PC-9 (cell line): Measurements from ENCODE around the gene RAB22A. TPM values are rescaled to one million over a fixed set of nuclear protein-coding genes. Genes with fewer than 3 reads are reported as not detected.
"Not testable (repeated sequence)": the region's sequence is repeated elsewhere in the genome, so short reads cannot be mapped to it uniquely, and the experiment has no call there.

Source experiments
- BruUV-seq: library from RNA; stranded (reverse); fragments of 400-500 nt; replicated peaks from 2 replicates; lab custom pipeline; 2021; lab: Mats Ljungman, UMichigan
- CTCF ChIA-PET: fragments of 300-600 bp; sonication (Branson Sonifier 250); formaldehyde crosslinking; loops from one replicate; lab custom pipeline; 2022; ENCODE audit warnings: antibody characterized with exemption; lab: Charles Lee
- POLR2A ChIA-PET: fragments of 300-600 bp; sonication (Branson Sonifier 250); formaldehyde crosslinking; loops from one replicate; lab custom pipeline; 2022; ENCODE audit warnings: antibody characterized with exemption; ENCODE audit not compliant: unreplicated experiment; lab: Charles Lee
- DNase-seq, 2 experiments: peaks; one replicate each; pipeline versions ENCODE4 v3.0.0 to v3.0.0-alpha.2; 2015 to 2022; ENCODE audit warnings: mixed read lengths in 1 of 2
- H2AFZ ChIP-seq: fragments of 200-600 bp; sonication (generic); 2 replicates; pipeline ENCODE4 v1.8.1; 2017; ENCODE audit warnings: antibody characterized with exemption
- H3F3A ChIP-seq: fragments of 200-600 bp; sonication (generic); 2 replicates; pipeline ENCODE4 v1.8.1; 2017; ENCODE audit warnings: antibody characterized with exemption, mild to moderate bottlenecking, low read depth; ENCODE audit not compliant: insufficient read depth
- H3K27ac ChIP-seq: fragments of 200-600 bp; sonication (generic); 2 replicates; pipeline ENCODE4 v1.6.1; 2016; ENCODE audit warnings: mixed run types
- H3K27me3 ChIP-seq: fragments of 200-600 bp; sonication (generic); 2 replicates; pipeline ENCODE4 v1.6.1; 2016; ENCODE audit warnings: low read depth, mixed run types; ENCODE audit not compliant: insufficient read depth
- H3K36me3 ChIP-seq: fragments of 200-600 bp; sonication (generic); 2 replicates; pipeline ENCODE4 v1.6.1; 2016; ENCODE audit warnings: low read depth, mixed run types
- H3K4me1 ChIP-seq: fragments of 200-600 bp; sonication (generic); replicated peaks from 2 replicates; pipeline ENCODE4 v1.6.1; 2016; ENCODE audit warnings: mixed run types; ENCODE audit not compliant: insufficient read depth
- H3K4me2 ChIP-seq: fragments of 200-600 bp; sonication (generic); 2 replicates; pipeline ENCODE4 v1.6.1; 2017; ENCODE audit warnings: mixed run types
- H3K4me3 ChIP-seq: fragments of 200-600 bp; sonication (generic); 2 replicates; pipeline ENCODE4 v1.6.1; 2016; ENCODE audit warnings: mixed run types
- H3K79me2 ChIP-seq: fragments of 200-600 bp; sonication (generic); 2 replicates; pipeline ENCODE4 v1.6.1; 2017; ENCODE audit warnings: low read depth, mixed run types
- H3K9me2 ChIP-seq: fragments of 200-600 bp; sonication (generic); 2 replicates; pipeline ENCODE4 v1.8.1; 2017; ENCODE audit warnings: mild to moderate bottlenecking; ENCODE audit not compliant: insufficient read depth
- H3K9me3 ChIP-seq: fragments of 200-600 bp; sonication (generic); 2 replicates; pipeline ENCODE4 v1.8.1; 2016; ENCODE audit warnings: low read depth; ENCODE audit not compliant: insufficient read depth
- H4K20me1 ChIP-seq: fragments of 200-600 bp; sonication (generic); 2 replicates; pipeline ENCODE4 v1.8.1; 2017; ENCODE audit not compliant: insufficient read depth
- EZH2 ChIP-seq: fragments of 200-600 bp; sonication (generic); IDR thresholded peaks from 2 replicates; pipeline ENCODE4 v1.8.0; 2017; ENCODE audit warnings: antibody characterized with exemption, low read depth
- intact Hi-C: fragments of 100-400 bp; cut with micrococcal nuclease; formaldehyde crosslinking; loops from one replicate; pipeline ENCODE4 v1.10.0; 2022; ENCODE audit not compliant: unreplicated experiment
- total RNA-seq: library from RNA; stranded (reverse); gene quantifications from 2 replicates; pipeline ENCODE4 v1.2.3, GENCODE V29; 2021
- TF ChIP-seq, protein P1 (sequence below): fragments of 200-600 bp; sonication (generic); conservative IDR thresholded peaks from 2 replicates; pipeline ENCODE4 v1.6.1; 2017; ENCODE audit warnings: mixed run types, antibody characterized with exemption, mild to moderate bottlenecking, moderate library complexity

Gene RAB22A
- total RNA-seq, 1 experiment from 2014 or later = 28.9 TPM

DNA sequence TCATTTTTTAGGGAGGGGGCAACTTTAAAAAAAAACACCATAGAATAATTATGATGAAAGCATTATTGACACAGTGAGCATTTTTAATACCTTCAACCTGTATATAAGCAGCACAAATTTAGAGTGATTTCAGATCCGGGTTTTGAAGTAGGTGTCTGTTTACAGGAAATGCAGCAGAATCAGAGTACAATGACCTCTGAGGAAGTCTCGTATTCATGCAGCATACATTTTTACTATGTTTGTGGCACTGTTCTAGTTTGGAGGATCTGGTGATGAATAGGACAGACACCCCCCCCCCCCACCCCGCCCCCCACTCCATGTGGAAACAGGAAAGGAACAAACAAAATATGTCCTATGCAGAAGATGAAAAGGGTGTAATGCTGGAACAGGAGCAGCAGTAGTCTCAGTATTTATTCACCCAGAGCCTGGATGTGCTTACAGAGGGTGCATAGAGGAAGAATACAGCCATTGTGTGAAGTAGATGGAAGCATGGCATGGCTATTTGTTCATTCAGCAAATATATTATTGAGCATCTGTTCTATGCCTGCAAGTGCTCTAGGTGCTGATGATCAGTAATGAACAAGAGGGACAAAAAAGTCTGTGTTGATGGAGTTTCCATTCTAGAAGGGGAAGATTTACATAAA lies 99.2 kb downstream of the RAB22A start:
- BruUV-seq = no TSS peak
- Histone ChIP-seq H2AFZ (no peak overlapping the region), H3K27ac (peak overlapping the region; percentile 27), H3K27me3 (no peaks in the 10 kb centered on the region), H3K9me3 (no peaks in the 10 kb centered on the region), H3K4me2 (peak overlapping the region; percentile 4; the same call in 1 of the 2 replicates), H3F3A (peaks cover 14% of the 10 kb centered on the region), H3K79me2 (peaks cover 91% of the 10 kb centered on the region), H3K36me3 (0 out of 2 replicates have a peak, but pooled peaks cover 4% of the 10 kb centered on the region), H4K20me1 (peaks cover 40% of the 10 kb centered on the region), H3K4me3 (no peak overlapping the region), H3K9me2 (no peaks in the 10 kb centered on the region), H3K4me1 (peaks cover 23% of the 10 kb centered on the region)
- TF ChIP-seq, protein P1, sequence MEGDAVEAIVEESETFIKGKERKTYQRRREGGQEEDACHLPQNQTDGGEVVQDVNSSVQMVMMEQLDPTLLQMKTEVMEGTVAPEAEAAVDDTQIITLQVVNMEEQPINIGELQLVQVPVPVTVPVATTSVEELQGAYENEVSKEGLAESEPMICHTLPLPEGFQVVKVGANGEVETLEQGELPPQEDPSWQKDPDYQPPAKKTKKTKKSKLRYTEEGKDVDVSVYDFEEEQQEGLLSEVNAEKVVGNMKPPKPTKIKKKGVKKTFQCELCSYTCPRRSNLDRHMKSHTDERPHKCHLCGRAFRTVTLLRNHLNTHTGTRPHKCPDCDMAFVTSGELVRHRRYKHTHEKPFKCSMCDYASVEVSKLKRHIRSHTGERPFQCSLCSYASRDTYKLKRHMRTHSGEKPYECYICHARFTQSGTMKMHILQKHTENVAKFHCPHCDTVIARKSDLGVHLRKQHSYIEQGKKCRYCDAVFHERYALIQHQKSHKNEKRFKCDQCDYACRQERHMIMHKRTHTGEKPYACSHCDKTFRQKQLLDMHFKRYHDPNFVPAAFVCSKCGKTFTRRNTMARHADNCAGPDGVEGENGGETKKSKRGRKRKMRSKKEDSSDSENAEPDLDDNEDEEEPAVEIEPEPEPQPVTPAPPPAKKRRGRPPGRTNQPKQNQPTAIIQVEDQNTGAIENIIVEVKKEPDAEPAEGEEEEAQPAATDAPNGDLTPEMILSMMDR = no peak
- TF ChIP-seq EZH2 = no peak
- CTCF ChIA-PET = interaction anchor here (0.6 kb wide), 2 partner anchors 61 to 474 kb away, joined by 3 to 4 read pairs; no protein-coding TSS in a partner anchor
- peak in 1 of 2 experiments; percentile 41 for DNase-seq
- intact Hi-C loops = no loop called here
- POLR2A ChIA-PET = interaction anchor here (0.5 kb wide), 1 partner anchor 20 kb away, joined by 4 read pairs; no protein-coding TSS in a partner anchor

DNA sequence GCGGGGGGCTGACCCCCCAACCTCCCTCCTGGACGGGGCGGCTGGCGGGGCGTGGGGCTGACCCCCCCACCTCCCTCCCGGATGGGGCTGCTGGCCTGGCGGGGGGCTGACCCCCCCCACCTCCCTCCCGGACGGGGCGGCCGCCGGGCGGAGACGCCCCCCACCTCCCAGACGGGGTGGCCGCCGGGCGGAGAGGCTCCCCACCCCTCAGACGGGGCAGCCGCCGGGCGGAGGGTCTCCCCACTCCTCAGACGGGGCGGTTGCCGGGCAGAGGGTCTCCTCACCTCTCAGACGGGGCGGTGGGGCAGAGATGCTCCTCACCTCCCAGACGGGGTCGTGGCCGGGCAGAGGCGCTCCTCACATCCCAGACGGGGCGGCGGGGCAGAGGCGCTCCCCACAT lies 104.7 kb downstream of the RAB22A start:
- POLR2A ChIA-PET, intact Hi-C loops, BruUV-seq: not testable (repeated sequence)

DNA sequence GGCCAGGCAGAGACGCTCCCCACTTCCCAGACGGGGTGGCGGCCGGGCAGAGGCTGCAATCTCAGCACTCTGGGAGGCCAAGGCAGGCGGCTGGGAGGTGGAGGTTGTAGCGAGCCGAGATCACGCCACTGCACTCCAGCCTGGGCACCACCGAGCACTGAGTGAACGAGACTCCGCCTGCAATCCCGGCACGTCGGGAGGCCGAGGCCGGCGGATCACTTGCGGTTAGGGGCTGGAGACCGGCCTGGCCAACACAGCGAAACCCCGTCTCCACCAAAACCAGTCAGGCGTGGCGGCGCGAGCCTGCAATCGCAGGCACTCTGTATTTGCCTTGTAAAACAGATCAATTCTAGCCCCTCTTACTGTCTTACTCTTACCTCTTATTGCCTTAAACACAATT lies 105.3 kb downstream of the RAB22A start:
- CTCF ChIA-PET, H3K4me1 ChIP-seq, POLR2A ChIA-PET, H3K4me2 ChIP-seq, intact Hi-C loops, DNase-seq, BruUV-seq, H3K27ac ChIP-seq, H3K27me3 ChIP-seq, H3K9me3 ChIP-seq, H3K36me3 ChIP-seq, H2AFZ ChIP-seq, H3K9me2 ChIP-seq, H3K4me3 ChIP-seq: not testable (repeated sequence)
- H3K79me2 ChIP-seq = peaks cover 66% of the 10 kb centered on the region
- peaks cover 18% of the 10 kb centered on the region for H4K20me1 ChIP-seq
- H3F3A ChIP-seq = peaks cover 14% of the 10 kb centered on the region

More for the DNA sequence above, 104.7 kb downstream of the RAB22A start:
- CTCF ChIA-PET, DNase-seq, H3K27ac ChIP-seq, H2AFZ ChIP-seq, H3K4me3 ChIP-seq, H3K4me1 ChIP-seq, H3K9me2 ChIP-seq, H3K36me3 ChIP-seq, H3K9me3 ChIP-seq, H3K27me3 ChIP-seq, H3K4me2 ChIP-seq: not testable (repeated sequence)
- Histone ChIP-seq H3F3A (peaks cover 14% of the 10 kb centered on the region), H4K20me1 (peaks cover 20% of the 10 kb centered on the region), H3K79me2 (peaks cover 70% of the 10 kb centered on the region)

DNA sequence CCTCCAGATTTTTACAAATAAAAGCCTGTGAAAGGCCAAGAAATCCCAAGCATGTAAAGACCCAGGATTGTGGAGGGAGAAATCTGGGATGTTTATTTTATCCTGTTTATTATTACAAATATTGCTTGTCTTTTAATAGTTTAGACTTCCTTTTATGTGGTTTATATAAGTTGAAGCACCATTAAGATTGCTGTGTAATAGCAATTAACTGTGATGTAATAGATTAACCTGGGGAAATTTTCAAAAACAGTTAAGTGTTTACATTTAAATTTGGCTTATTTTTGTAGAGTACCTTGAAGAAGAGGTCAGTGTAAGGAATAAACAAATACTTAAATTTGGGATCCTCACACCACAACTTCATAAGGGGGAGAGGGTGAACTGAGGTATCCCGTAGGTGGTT lies 106.5 kb downstream of the RAB22A start:
- peaks cover 17% of the 10 kb centered on the region for H3F3A ChIP-seq
- POLR2A ChIA-PET = no interaction called here
- peaks cover 13% of the 10 kb centered on the region for H4K20me1 ChIP-seq
- H3K9me2 ChIP-seq = no peaks in the 10 kb centered on the region
- peaks cover 9% of the 10 kb centered on the region; the same call in 1 of the 2 replicates for H3K36me3 ChIP-seq
- H3K9me3 ChIP-seq = no peaks in the 10 kb centered on the region
- BruUV-seq = no TSS peak
- CTCF ChIA-PET = no interaction called here
- no peaks in the 10 kb centered on the region for H3K27me3 ChIP-seq
- no peak overlapping the region for H3K4me2 ChIP-seq
- no peak overlapping the region for H2AFZ ChIP-seq
- H3K4me3 ChIP-seq = no peak overlapping the region
- intact Hi-C loops = loop anchor here (2.0 kb wide), 1 partner anchor 29 kb away; no protein-coding TSS in a partner anchor
- H3K79me2 ChIP-seq = peaks cover 54% of the 10 kb centered on the region
- no peak for DNase-seq
- H3K27ac ChIP-seq = 0 out of 2 replicates have a peak overlapping the region, but pooled peaks have one; percentile 21
- H3K4me1 ChIP-seq = no peaks in the 10 kb centered on the region
- TF ChIP-seq, protein P1 = no peak
- TF ChIP-seq EZH2 = no peak
